HepG2 (cell line): ENCODE measurements around the gene STK32A. TPM values are rescaled to one million over a fixed set of nuclear protein-coding genes. Genes with fewer than 3 reads are reported as not detected.

Experiments used
- ATAC-seq: fragments of 200-7000 bp; cut with Tn5 transposase; 3 replicates; pipeline ENCODE4 v1.9.1; 2020; ENCODE audit warnings: mild to moderate bottlenecking, moderate library complexity
- BruUV-seq: library from RNA; stranded (reverse); fragments of 400-500 nt; replicated peaks from 2 replicates; lab custom pipeline; 2021; lab: Mats Ljungman, UMichigan
- CTCF ChIA-PET: fragments of 300-600 bp; formaldehyde crosslinking; extraction: SDS; loops from one replicate; lab custom pipeline; 2021; ENCODE audit warnings: low total read pairs, inconsistent platforms, low intra/inter-chr PET ratio; lab: Yijun Ruan, JAX
- POLR2A ChIA-PET: fragments of 350-600 bp; sonication (Branson Sonifier 250); formaldehyde crosslinking; loops from one replicate; lab custom pipeline; 2020; ENCODE audit warnings: antibody characterized with exemption, inconsistent platforms; lab: Yijun Ruan, JAX
- DNase-seq: peaks from one replicate; pipeline ENCODE4 v3.0.0-alpha.2; 2015; ENCODE audit warnings: low spot score
- FAIRE-seq: peaks from 3 replicates; lab custom pipeline; 2011; peaks lifted over from hg19 to GRCh38; lab: Jason Lieb, UNC
- H2AFZ ChIP-seq: one replicate; pipeline ENCODE4 v1.6.1; 2011; ENCODE audit warnings: low read length, inconsistent platforms
- H3K27ac ChIP-seq: fragments of 300-600 bp; 3 replicates; pipeline ENCODE4 v1.8.0; 2011; ENCODE audit warnings: mixed run types, mild to moderate bottlenecking, mixed read lengths, low read length, inconsistent platforms; ENCODE audit not compliant: insufficient read depth; ENCODE audit errors: extremely low read length
- H3K27me3 ChIP-seq, 2 experiments: fragments of 200-600 bp in 1 of 2; 2 replicates in 1 of 2; 3 replicates in 1 of 2; pipeline versions ENCODE4 v1.6.0 to v1.8.0; 2011; ENCODE audit warnings: low read length in 2 of 2, mild to moderate bottlenecking in 2 of 2, moderate library complexity in 2 of 2, inconsistent platforms in 1 of 2; ENCODE audit not compliant: insufficient read depth in 2 of 2, control insufficient read depth in 1 of 2
- H3K36me3 ChIP-seq, 2 experiments: fragments of 200-600 bp in 1 of 2; replicated peaks in 1 of 2; 2 replicates in 1 of 2; 3 replicates in 1 of 2; pipeline versions ENCODE4 v1.5.1 to v1.8.0; 2011; ENCODE audit warnings: low read length in 2 of 2, inconsistent platforms in 1 of 2; ENCODE audit not compliant: insufficient read depth in 2 of 2, control insufficient read depth in 1 of 2
- H3K4me1 ChIP-seq: 2 replicates; pipeline ENCODE4 v1.5.1; 2012; ENCODE audit warnings: low read length, inconsistent platforms; ENCODE audit not compliant: insufficient read depth
- H3K4me2 ChIP-seq: 2 replicates; pipeline ENCODE4 v1.6.0; 2011; ENCODE audit warnings: low read depth, low read length, inconsistent platforms
- H3K4me3 ChIP-seq, 3 experiments: fragments of 200-600 bp in 1 of 3; sonication (generic), shearing (Covaris generic) in 1 of 3; replicated peaks in 1 of 3; 2 replicates each; pipeline ENCODE4 v1.5.1; 2011 to 2016; ENCODE audit warnings: low read length in 3 of 3, inconsistent platforms in 2 of 3, low read depth in 2 of 3, mild to moderate bottlenecking in 2 of 3, control low read depth in 1 of 3, mixed read lengths in 1 of 3; ENCODE audit not compliant: insufficient read depth in 1 of 3
- H3K79me2 ChIP-seq: one replicate; pipeline ENCODE4 v1.6.1; 2011; ENCODE audit warnings: low read length, inconsistent platforms; ENCODE audit not compliant: insufficient read depth
- H3K9ac ChIP-seq: 2 replicates; pipeline ENCODE4 v1.6.0; 2011; ENCODE audit warnings: mild to moderate bottlenecking, low read depth, low read length, inconsistent platforms; ENCODE audit not compliant: insufficient read depth
- H3K9me3 ChIP-seq: 2 replicates; pipeline ENCODE4 v1.5.1; 2012; ENCODE audit warnings: mild to moderate bottlenecking, low read length
- H4K20me1 ChIP-seq: 2 replicates; pipeline ENCODE4 v1.6.0; 2011; ENCODE audit warnings: inconsistent platforms, mild to moderate bottlenecking, low read length, moderate library complexity; ENCODE audit not compliant: insufficient read depth
- CBX2 ChIP-seq, 2 experiments: fragments of 200-600 bp in 1 of 2; sonication (generic); formaldehyde crosslinking in 1 of 2; IDR thresholded peaks; 2 replicates each; pipeline versions ENCODE4 v1.7.0 to v1.8.1; 2018 to 2022; ENCODE audit warnings: low read depth in 2 of 2, low read length in 1 of 2, mild to moderate bottlenecking in 1 of 2, missing genetic modification reagents in 1 of 2
- FOXA1 ChIP-seq, 2 experiments: fragments of 450-650 bp in 1 of 2; sonication (generic) in 1 of 2; formaldehyde crosslinking in 1 of 2; IDR thresholded peaks; 2 replicates each; pipeline versions ENCODE4 v1.4.0 to v1.6.1; 2016 to 2020; ENCODE audit warnings: missing genetic modification reagents in 1 of 2
- NFYC ChIP-seq: IDR thresholded peaks from 2 replicates; pipeline ENCODE4 v1.6.1; 2016; ENCODE audit warnings: missing genetic modification reagents, missing compliant biosample characterization
- NR1H2 ChIP-seq: sonication (generic); formaldehyde crosslinking; IDR thresholded peaks from 2 replicates; pipeline ENCODE4 v1.8.1; 2022; ENCODE audit warnings: low read depth, missing genetic modification reagents, borderline replicate concordance
- NR2F6 ChIP-seq, 2 experiments: IDR thresholded peaks; 2 replicates each; pipeline ENCODE4 v1.6.1; 2016; ENCODE audit warnings: antibody characterized with exemption in 1 of 2, mild to moderate bottlenecking in 1 of 2
- RARA ChIP-seq: IDR thresholded peaks from 2 replicates; pipeline ENCODE4 v1.6.1; 2016; ENCODE audit warnings: missing genetic modification reagents, missing compliant biosample characterization
- TCF12 ChIP-seq, 2 experiments: fragments of 450-650 bp in 1 of 2; sonication (generic) in 1 of 2; formaldehyde crosslinking in 1 of 2; IDR thresholded peaks; 2 replicates each; pipeline versions ENCODE4 v1.6.1 to v1.8.0; 2017 to 2022; ENCODE audit warnings: antibody characterized with exemption in 1 of 2, mild to moderate bottlenecking in 1 of 2, missing genetic modification reagents in 1 of 2, moderate library complexity in 1 of 2
- TFDP2 ChIP-seq: sonication (generic); formaldehyde crosslinking; IDR thresholded peaks from 2 replicates; pipeline ENCODE4 v1.4.0; 2020; ENCODE audit warnings: missing genetic modification reagents
- ZNF232 ChIP-seq: sonication (generic); formaldehyde crosslinking; IDR thresholded peaks from 2 replicates; pipeline ENCODE4 v1.4.0; 2020; ENCODE audit warnings: missing genetic modification reagents, borderline replicate concordance
- ZNF670 ChIP-seq: sonication (generic); formaldehyde crosslinking; IDR thresholded peaks from 2 replicates; pipeline ENCODE4 v1.8.0; 2022; ENCODE audit warnings: mild to moderate bottlenecking, missing genetic modification reagents, borderline replicate concordance
- WGBS: methylation state at CpG from one replicate; pipeline ENCODE4 v1.1.6; 2017; ENCODE audit warnings: low lambda C conversion rate; 5-methylcytosine and 5-hydroxymethylcytosine counted together
- in situ Hi-C: cut with HindIII; loops from 2 replicates; pipeline ENCODE4 v1.10.0; 2017; ENCODE audit warnings: low pct_unique_long_range_greater_than_20kb; ENCODE audit not compliant: extremely low pct_ligation_motif_present
- intact Hi-C: fragments of 100-400 bp; cut with micrococcal nuclease; formaldehyde crosslinking; loops from one replicate; pipeline ENCODE4 v1.10.0; 2022; ENCODE audit not compliant: unreplicated experiment
- polyA plus RNA-seq, 8 experiments: library from polyadenylated mRNA; depleted of rRNA in 3 of 8; stranded (reverse) in 7 of 8; unstranded in 1 of 8; fragments of >200 nt; fragmentation: Illumina TruSeq in 4 of 8; extraction: Trizol in 4 of 8; gene quantifications; 2 replicates each; pipeline versions ENCODE4 v1.2.1 to v1.2.3, GENCODE V29; 2011 to 2016; ENCODE audit warnings: low read depth in 4 of 8, missing spikeins in 1 of 8, mixed read lengths in 1 of 8; ENCODE audit not compliant: insufficient read depth in 1 of 8
- total RNA-seq, 5 experiments: library from RNA; depleted of rRNA; stranded (reverse); fragments of >200 nt; fragmentation: Illumina TruSeq; extraction: Trizol; gene quantifications; 2 replicates each; pipeline ENCODE4 v1.2.3, GENCODE V29; 2016; ENCODE audit warnings: low read depth in 1 of 5
- TF ChIP-seq, protein P1 (sequence below): IDR thresholded peaks from 2 replicates; pipeline ENCODE4 v1.6.1; 2012; ENCODE audit warnings: low read length, improper control_type of control experiment

Gene STK32A
- total and polyA plus RNA-seq, 2 of the 13 experiments (the other 11 are each of a cell fraction or from before 2014, with no cell fraction given), result not detected

- ChIA-PET CTCF (no interaction called here), POLR2A (no interaction called here)
- WGBS, result 3% methylated on average over 2 of the region's 2 CpGs
- ATAC-seq, result no peak
- Histone ChIP-seq H3K27ac (no peak overlapping the region), H3K9ac (no peak overlapping the region), H3K4me2 (no peak overlapping the region), H3K9me3 (no peaks in the 10 kb centered on the region), H3K36me3 (no peaks in the 10 kb centered on the region), H3K79me2 (no peaks in the 10 kb centered on the region), H4K20me1 (no peaks in the 10 kb centered on the region), H3K4me1 (no peaks in the 10 kb centered on the region), H2AFZ (no peak overlapping the region), H3K27me3 (no peaks in the 10 kb centered on the region), H3K4me3 (no peak overlapping the region)
- no TSS peak for BruUV-seq
- no peak for DNase-seq
- intact Hi-C loops (no loop called here), in situ Hi-C loops (no loop called here)
- FAIRE-seq, result no peak
- TF ChIP-seq ZNF232 (CRISPR knock-in tag) (no peak), TFDP2 (CRISPR knock-in tag) (no peak), NR1H2 (CRISPR knock-in tag) (no peak), NR2F6 (IDR thresholded peaks at IDR 0.05) (no peak), NR2F6 (CRISPR knock-in tag; IDR thresholded peaks at IDR 0.05) (no peak), NFYC (CRISPR knock-in tag) (no peak), RARA (CRISPR knock-in tag) (no peak), TCF12 (IDR thresholded peaks at IDR 0.05) (no peak), TCF12 (CRISPR knock-in tag; IDR thresholded peaks at IDR 0.05) (no peak), CBX2 (IDR thresholded peaks at IDR 0.05; ENCODE audit: low read depth, low read length) (no peak), CBX2 (CRISPR knock-in tag; IDR thresholded peaks at IDR 0.05; ENCODE audit: low read depth) (no peak), FOXA1 (IDR thresholded peaks at IDR 0.05) (no peak), FOXA1 (CRISPR knock-in tag; IDR thresholded peaks at IDR 0.05) (no peak), ZNF670 (CRISPR knock-in tag) (no peak)
- TF ChIP-seq, protein P1, sequence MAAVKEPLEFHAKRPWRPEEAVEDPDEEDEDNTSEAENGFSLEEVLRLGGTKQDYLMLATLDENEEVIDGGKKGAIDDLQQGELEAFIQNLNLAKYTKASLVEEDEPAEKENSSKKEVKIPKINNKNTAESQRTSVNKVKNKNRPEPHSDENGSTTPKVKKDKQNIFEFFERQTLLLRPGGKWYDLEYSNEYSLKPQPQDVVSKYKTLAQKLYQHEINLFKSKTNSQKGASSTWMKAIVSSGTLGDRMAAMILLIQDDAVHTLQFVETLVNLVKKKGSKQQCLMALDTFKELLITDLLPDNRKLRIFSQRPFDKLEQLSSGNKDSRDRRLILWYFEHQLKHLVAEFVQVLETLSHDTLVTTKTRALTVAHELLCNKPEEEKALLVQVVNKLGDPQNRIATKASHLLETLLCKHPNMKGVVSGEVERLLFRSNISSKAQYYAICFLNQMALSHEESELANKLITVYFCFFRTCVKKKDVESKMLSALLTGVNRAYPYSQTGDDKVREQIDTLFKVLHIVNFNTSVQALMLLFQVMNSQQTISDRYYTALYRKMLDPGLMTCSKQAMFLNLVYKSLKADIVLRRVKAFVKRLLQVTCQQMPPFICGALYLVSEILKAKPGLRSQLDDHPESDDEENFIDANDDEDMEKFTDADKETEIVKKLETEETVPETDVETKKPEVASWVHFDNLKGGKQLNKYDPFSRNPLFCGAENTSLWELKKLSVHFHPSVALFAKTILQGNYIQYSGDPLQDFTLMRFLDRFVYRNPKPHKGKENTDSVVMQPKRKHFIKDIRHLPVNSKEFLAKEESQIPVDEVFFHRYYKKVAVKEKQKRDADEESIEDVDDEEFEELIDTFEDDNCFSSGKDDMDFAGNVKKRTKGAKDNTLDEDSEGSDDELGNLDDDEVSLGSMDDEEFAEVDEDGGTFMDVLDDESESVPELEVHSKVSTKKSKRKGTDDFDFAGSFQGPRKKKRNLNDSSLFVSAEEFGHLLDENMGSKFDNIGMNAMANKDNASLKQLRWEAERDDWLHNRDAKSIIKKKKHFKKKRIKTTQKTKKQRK, result no peak
These were observed 177.7 kb downstream of the STK32A start for GRCh38 chr5:147412561-147412960.
